ENCODE data around the gene TUBGCP3. TPM values are rescaled to one million over a fixed set of nuclear protein-coding genes. Genes with fewer than 3 reads are reported as not detected.
A peak's percentile ranks its signal among the peaks of the same experiment; 100 is the strongest.

Gene TUBGCP3
- total RNA-seq, 1 experiment from 2014 or later, result 37.3 TPM

- Histone ChIP-seq H3K27ac (ENCODE audit: insufficient read length, low read depth, low read length) (no peak overlapping the region), H2BK120ac (ENCODE audit: low read depth, low read length, poor library complexity, severe bottlenecking) (peak overlapping the region; percentile 88), H3K27me3 (ENCODE audit: insufficient read depth, low read length) (no peaks in the 10 kb centered on the region), H3K4me2 (ENCODE audit: insufficient read depth, insufficient read length, low read length) (peak overlapping the region; percentile 60), H2BK15ac (ENCODE audit: low read depth, low read length) (no peak overlapping the region), H3K18ac (ENCODE audit: insufficient read length, low read depth, low read length) (no peak overlapping the region), H3K9ac (ENCODE audit: extremely low read depth, insufficient read length, low read length) (no peak overlapping the region), H2AK5ac (ENCODE audit: insufficient read length, low read length) (peak overlapping the region; percentile 50), H2BK5ac (ENCODE audit: insufficient read length, low read length) (no peak overlapping the region), H2BK20ac (ENCODE audit: low read depth, low read length, poor library complexity, severe bottlenecking) (no peak overlapping the region), H4K91ac (ENCODE audit: insufficient read length, low read depth, low read length) (no peak overlapping the region), H3K23ac (ENCODE audit: insufficient read length, low read depth, low read length) (no peak overlapping the region), H2AFZ (ENCODE audit: low read length) (no peak overlapping the region), H3T11ph (ENCODE audit: low read length) (no peak overlapping the region), H3K79me1 (ENCODE audit: insufficient read depth, low read depth, low read length, poor library complexity, severe bottlenecking) (no peaks in the 10 kb centered on the region), H2BK12ac (ENCODE audit: insufficient read length, low read depth, low read length) (no peak overlapping the region), H4K20me1 (ENCODE audit: control insufficient read depth, insufficient read depth, insufficient read length) (no peaks in the 10 kb centered on the region), H3K4ac (ENCODE audit: low read depth, low read length) (no peak overlapping the region), H4K8ac (replicated peaks; ENCODE audit: insufficient read length, low read depth, low read length) (no peak overlapping the region), H3K9me3 (ENCODE audit: control insufficient read depth, low read depth, low read length) (no peaks in the 10 kb centered on the region), H3K79me2 (ENCODE audit: insufficient read depth, low read length) (no peaks in the 10 kb centered on the region), H3K14ac (ENCODE audit: insufficient read depth, low read length) (no peak overlapping the region; the same call in 1 of the 2 replicates), H3K56ac (ENCODE audit: insufficient read length, low read depth, low read length) (no peak overlapping the region), H3K23me2 (ENCODE audit: insufficient read length, low read depth, low read length, poor library complexity, severe bottlenecking) (peaks cover 10% of the 10 kb centered on the region), H3K4me1 (ENCODE audit: insufficient read depth, low read length) (no peaks in the 10 kb centered on the region), H4K5ac (ENCODE audit: insufficient read length, low read depth, low read length) (no peak overlapping the region)
- Mint-ChIP-seq H3K4me1 (peaks cover 22 to 24% of the 10 kb centered on the region in 2 experiments), H3K27ac (peak overlapping the region in 2 of 3 experiments; percentile 78 to 94; a peak in 3 of 7 replicates), H3K9me3 (peaks cover 0 to 12% of the 10 kb centered on the region in 2 experiments; a peak in 1 of 5 replicates), H3K27me3 (ENCODE audit: low read depth) (peaks cover 22% of the 10 kb centered on the region), H3K4me3 (peak overlapping the region; percentile 75 to 78), H3K36me3 (ENCODE audit: insufficient read depth in 1 of 3, low read depth in 3 of 3) (no peaks in the 10 kb centered on the region; a peak in 1 of 7 replicates)
- WGBS (ENCODE audit: extremely low coverage, insufficient read length, low lambda C conversion rate), result no CpG with 5 or more reads among the region's 18 CpGs
- no peak for DNase-seq
- TF ChIP-seq CTCF (conservative IDR thresholded peaks at IDR 0.05), result no peak
Observed at GRCh38 chr13:112605531-112605990, 17.6 kb upstream of the TUBGCP3 start.

Measured in H9 (cell line).